Natural killer cell (primary cell): ENCODE results near the gene ABCC4. TPM values are rescaled to one million over a fixed set of nuclear protein-coding genes. Genes with fewer than 3 reads are reported as not detected.

Experiments used
- ATAC-seq, 3 donors: fragments of 150-1000 bp in 2 of 3; fragments of 200-7000 bp in 1 of 3; cut with Tn5 transposase; 1 replicate in 1 of 3; 2 replicates in 2 of 3; pipeline ENCODE4 v1.10.0; 2021; ENCODE audit warnings: mild to moderate bottlenecking in 2 of 3, moderate library complexity in 2 of 3
- DNase-seq, 2 donors: peaks; one replicate each; pipeline versions ENCODE4 v3.0.0 to v3.0.0-alpha.2; 2013 to 2021; ENCODE audit warnings: mixed read lengths in 1 of 2
- H3K27ac ChIP-seq: one replicate; pipeline ENCODE4 v1.5.1; 2013; ENCODE audit warnings: mild to moderate bottlenecking, low read length
- H3K27me3 ChIP-seq: one replicate; pipeline ENCODE4 v1.6.1; 2013; ENCODE audit warnings: low read length; ENCODE audit not compliant: control insufficient read depth, insufficient read depth
- H3K36me3 ChIP-seq: one replicate; pipeline ENCODE4 v1.6.1; 2013; ENCODE audit warnings: low read length; ENCODE audit not compliant: control insufficient read depth, insufficient read depth
- H3K4me1 ChIP-seq: one replicate; pipeline ENCODE4 v1.6.1; 2013; ENCODE audit warnings: low read length; ENCODE audit not compliant: control insufficient read depth, insufficient read depth
- H3K4me3 ChIP-seq: one replicate; pipeline ENCODE4 v1.5.1; 2013; ENCODE audit warnings: low read length
- H3K9me3 ChIP-seq: one replicate; pipeline ENCODE4 v1.6.1; 2013; ENCODE audit warnings: low read length; ENCODE audit not compliant: control insufficient read depth, insufficient read depth
- H3K27ac Mint-ChIP-seq, 2 donors: one replicate each; pipeline ENCODE4 v1.8.0; 2022; ENCODE audit warnings: mild to moderate bottlenecking in 2 of 2, mixed read lengths in 2 of 2, moderate library complexity in 1 of 2
- H3K27me3 Mint-ChIP-seq, 2 donors: one replicate each; pipeline ENCODE4 v1.8.0; 2022; ENCODE audit warnings: low read depth in 2 of 2, mixed read lengths in 2 of 2
- H3K36me3 Mint-ChIP-seq: one replicate; pipeline ENCODE4 v1.8.0; 2022; ENCODE audit warnings: mixed read lengths
- H3K4me1 Mint-ChIP-seq, 2 donors: one replicate each; pipeline ENCODE4 v1.8.0; 2022; ENCODE audit warnings: mixed read lengths in 2 of 2
- H3K4me3 Mint-ChIP-seq: one replicate; pipeline ENCODE4 v1.8.0; 2022; ENCODE audit warnings: mild to moderate bottlenecking, moderate library complexity, mixed read lengths
- H3K9me3 Mint-ChIP-seq, 2 donors: one replicate each; pipeline ENCODE4 v1.8.0; 2022; ENCODE audit warnings: mixed read lengths in 2 of 2
- WGBS: methylation state at CpG from one replicate; pipeline ENCODE4 v1.1.7; 2013; ENCODE audit warnings: missing lambda C conversion rate; ENCODE audit not compliant: insufficient coverage; 5-methylcytosine and 5-hydroxymethylcytosine counted together
- intact Hi-C: fragments of 100-400 bp; cut with micrococcal nuclease; formaldehyde crosslinking; loops from one replicate; pipeline ENCODE4 v1.14.2; 2022
- total RNA-seq, 4 donors: library from RNA; stranded (reverse); fragments of 120-200 nt in 1 of 4; gene quantifications; one replicate each; pipeline versions ENCODE4 v1.2.3 to v1.2.4, GENCODE V29; 2013 to 2022
- TF ChIP-seq, protein P1 (sequence below): fragments of 200-600 bp; IDR thresholded peaks from one replicate; pipeline ENCODE4 v1.8.0; 2022; ENCODE audit warnings: antibody characterized with exemption

Gene ABCC4
- total RNA-seq, 3 donors from 2014 or later (not counting 1 experiment from before 2014, with no cell fraction given) = 4.8 to 10.3 (median 6.5) TPM

DNA sequence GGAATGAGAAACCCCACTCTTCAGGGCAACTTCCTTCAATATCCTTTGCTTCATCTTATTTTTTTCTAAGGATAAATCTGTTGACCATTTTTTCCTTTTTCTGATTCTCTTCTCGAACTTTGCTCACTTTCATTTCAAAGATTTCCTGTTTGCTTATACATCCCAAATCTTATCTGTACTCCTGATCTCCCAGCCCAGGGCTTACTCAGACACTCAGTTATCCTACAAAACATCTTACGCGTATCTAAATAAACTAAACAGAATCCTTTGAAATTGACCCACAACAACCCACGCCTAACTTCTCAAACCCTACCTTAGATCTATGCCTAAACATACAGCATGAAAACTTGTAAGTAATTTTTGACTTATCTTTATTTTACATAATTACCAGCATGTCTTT lies 179.2 kb downstream of the ABCC4 start:
- Mint-ChIP-seq H3K9me3 (no peaks in the 10 kb centered on the region), H3K4me1 (peaks cover 0 to 6% of the 10 kb centered on the region in 2 donors), H3K27me3 (no peaks in the 10 kb centered on the region), H3K27ac (no peak overlapping the region), H3K36me3 (no peaks in the 10 kb centered on the region), H3K4me3 (no peak overlapping the region)
- H3K36me3 ChIP-seq = no peaks in the 10 kb centered on the region
- no peaks in the 10 kb centered on the region for H3K27me3 ChIP-seq
- TF ChIP-seq, protein P1, sequence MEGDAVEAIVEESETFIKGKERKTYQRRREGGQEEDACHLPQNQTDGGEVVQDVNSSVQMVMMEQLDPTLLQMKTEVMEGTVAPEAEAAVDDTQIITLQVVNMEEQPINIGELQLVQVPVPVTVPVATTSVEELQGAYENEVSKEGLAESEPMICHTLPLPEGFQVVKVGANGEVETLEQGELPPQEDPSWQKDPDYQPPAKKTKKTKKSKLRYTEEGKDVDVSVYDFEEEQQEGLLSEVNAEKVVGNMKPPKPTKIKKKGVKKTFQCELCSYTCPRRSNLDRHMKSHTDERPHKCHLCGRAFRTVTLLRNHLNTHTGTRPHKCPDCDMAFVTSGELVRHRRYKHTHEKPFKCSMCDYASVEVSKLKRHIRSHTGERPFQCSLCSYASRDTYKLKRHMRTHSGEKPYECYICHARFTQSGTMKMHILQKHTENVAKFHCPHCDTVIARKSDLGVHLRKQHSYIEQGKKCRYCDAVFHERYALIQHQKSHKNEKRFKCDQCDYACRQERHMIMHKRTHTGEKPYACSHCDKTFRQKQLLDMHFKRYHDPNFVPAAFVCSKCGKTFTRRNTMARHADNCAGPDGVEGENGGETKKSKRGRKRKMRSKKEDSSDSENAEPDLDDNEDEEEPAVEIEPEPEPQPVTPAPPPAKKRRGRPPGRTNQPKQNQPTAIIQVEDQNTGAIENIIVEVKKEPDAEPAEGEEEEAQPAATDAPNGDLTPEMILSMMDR = no peak
- WGBS = 74% methylated on average over 4 of the region's 4 CpGs
- H3K9me3 ChIP-seq = no peaks in the 10 kb centered on the region
- no peak overlapping the region for H3K27ac ChIP-seq
- H3K4me3 ChIP-seq = no peak overlapping the region
- no peak for DNase-seq
- H3K4me1 ChIP-seq = no peaks in the 10 kb centered on the region
- intact Hi-C loops = no loop called here
- no peak for ATAC-seq

GRCh38 chr13:95121516-95121915 lies 179.7 kb downstream of the ABCC4 start:
- no peaks in the 10 kb centered on the region for H3K4me1 ChIP-seq
- ATAC-seq = no peak
- H3K36me3 Mint-ChIP-seq = no peaks in the 10 kb centered on the region
- TF ChIP-seq, protein P1 = no peak
- no peak overlapping the region for H3K4me3 Mint-ChIP-seq
- DNase-seq = no peak
- no peaks in the 10 kb centered on the region for H3K36me3 ChIP-seq
- H3K9me3 Mint-ChIP-seq = no peaks in the 10 kb centered on the region
- no peaks in the 10 kb centered on the region for H3K27me3 Mint-ChIP-seq
- peaks cover 0 to 6% of the 10 kb centered on the region in 2 donors for H3K4me1 Mint-ChIP-seq
- no peak overlapping the region for H3K27ac ChIP-seq
- no peaks in the 10 kb centered on the region for H3K27me3 ChIP-seq
- WGBS = 100% methylated on average over 1 of the region's 1 CpG
- no peak overlapping the region for H3K4me3 ChIP-seq
- no peak overlapping the region for H3K27ac Mint-ChIP-seq
- intact Hi-C loops = no loop called here
- no peaks in the 10 kb centered on the region for H3K9me3 ChIP-seq

- ATAC-seq (no peak), DNase-seq (no peak)
- no peaks in the 10 kb centered on the region for H3K9me3 ChIP-seq
- H3K27me3 ChIP-seq = no peaks in the 10 kb centered on the region
- Mint-ChIP-seq H3K9me3 (no peaks in the 10 kb centered on the region), H3K27me3 (no peaks in the 10 kb centered on the region), H3K36me3 (no peaks in the 10 kb centered on the region), H3K4me3 (no peak overlapping the region), H3K4me1 (peaks cover 0 to 6% of the 10 kb centered on the region in 2 donors), H3K27ac (no peak overlapping the region)
- 96% methylated on average over 2 of the region's 2 CpGs for WGBS
- intact Hi-C loops = no loop called here
- TF ChIP-seq, protein P1 = no peak
- no peaks in the 10 kb centered on the region for H3K36me3 ChIP-seq
- H3K4me3 ChIP-seq = no peak overlapping the region
- no peak overlapping the region for H3K27ac ChIP-seq
- H3K4me1 ChIP-seq = no peaks in the 10 kb centered on the region
Measured at GRCh38 chr13:95120650-95121049, 180.6 kb downstream of the ABCC4 start.

DNA sequence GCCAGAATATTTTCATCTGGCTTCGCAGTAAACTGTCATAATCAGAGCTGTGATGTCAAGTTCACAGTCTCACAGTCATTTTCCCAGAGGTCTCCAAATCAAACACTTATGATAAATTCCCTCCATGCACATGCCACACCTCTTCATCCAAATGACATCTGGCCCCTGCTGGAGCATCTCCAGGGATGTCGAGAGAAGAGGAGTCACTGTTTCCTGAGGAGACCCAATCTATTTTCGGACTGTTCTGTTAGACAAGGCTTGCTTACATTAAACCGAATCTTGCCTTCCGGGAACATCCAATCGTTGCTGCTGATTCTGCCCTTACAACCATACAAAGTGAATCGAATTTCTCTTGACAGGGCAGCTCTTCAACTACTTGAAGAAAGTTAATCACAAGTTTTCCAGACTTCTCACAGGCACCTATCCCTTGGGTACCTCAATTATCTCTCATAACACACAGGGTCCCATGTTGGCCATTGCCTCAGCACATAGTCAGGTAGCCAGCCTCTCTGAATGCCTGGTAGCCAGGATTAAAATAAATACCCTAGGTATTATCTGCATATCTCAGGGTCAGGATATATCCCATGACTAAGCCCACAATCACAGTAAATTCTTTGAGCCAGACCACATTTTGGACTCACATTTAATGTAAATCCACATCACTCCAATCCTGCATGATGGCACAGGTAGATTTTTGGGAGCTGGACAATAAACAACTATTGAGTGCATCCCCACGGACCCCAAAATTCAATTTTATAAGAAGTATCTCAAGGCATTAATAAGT lies 182.5 kb downstream of the ABCC4 start:
- no peak overlapping the region for H3K27ac Mint-ChIP-seq

More for the DNA sequence above, 182.5 kb downstream of the ABCC4 start:
- intact Hi-C loops = no loop called here
- Mint-ChIP-seq H3K9me3 (no peaks in the 10 kb centered on the region), H3K4me1 (peaks cover 0 to 3% of the 10 kb centered on the region in 2 donors), H3K27me3 (no peaks in the 10 kb centered on the region), H3K4me3 (no peak overlapping the region), H3K36me3 (no peaks in the 10 kb centered on the region)
- H3K27me3 ChIP-seq = no peaks in the 10 kb centered on the region
- 95% methylated on average over 7 of the region's 8 CpGs for WGBS
- no peak overlapping the region for H3K27ac ChIP-seq
- H3K4me3 ChIP-seq = no peak overlapping the region
- H3K9me3 ChIP-seq = no peaks in the 10 kb centered on the region
- no peak for ATAC-seq
- no peak for DNase-seq
- TF ChIP-seq, protein P1 = no peak
- H3K4me1 ChIP-seq = no peaks in the 10 kb centered on the region
- H3K36me3 ChIP-seq = no peaks in the 10 kb centered on the region
